Uterus (tissue), 4 donors: ENCODE measurements around the gene GSPT1. TPM values are rescaled to one million over a fixed set of nuclear protein-coding genes. Genes with fewer than 3 reads are reported as not detected.

Source experiments
- DNase-seq, 2 donors: peaks; one replicate each; pipeline ENCODE4 v3.0.0-alpha.2; 2019 to 2020
- H3K27ac ChIP-seq, 2 donors: fragments of 200-600 bp; sonication (generic); 1 replicate in 1 of 2; 2 replicates in 1 of 2; pipeline ENCODE4 v1.5.1; 2016 to 2018
- H3K27me3 ChIP-seq, 2 donors: fragments of 200-600 bp; sonication (generic); one replicate each; pipeline ENCODE4 v1.5.1; 2018 to 2019; ENCODE audit warnings: control low read depth in 1 of 2
- H3K36me3 ChIP-seq, 2 donors: fragments of 200-600 bp; sonication (generic); one replicate each; pipeline ENCODE4 v1.5.1; 2019; ENCODE audit warnings: control low read depth in 1 of 2
- H3K4me1 ChIP-seq, 2 donors: fragments of 200-600 bp; sonication (generic); one replicate each; pipeline ENCODE4 v1.5.1; 2018 to 2019; ENCODE audit warnings: control low read depth in 1 of 2
- H3K4me3 ChIP-seq, 2 donors: fragments of 200-600 bp; sonication (generic); 1 replicate in 1 of 2; 2 replicates in 1 of 2; pipeline ENCODE4 v1.5.1; 2018 to 2019; ENCODE audit warnings: mild to moderate bottlenecking in 1 of 2
- H3K9me3 ChIP-seq, 2 donors: fragments of 200-600 bp; sonication (generic); one replicate each; pipeline ENCODE4 v1.5.1; 2019; ENCODE audit warnings: control low read depth in 1 of 2
- CTCF ChIP-seq, 4 experiments: fragments of 200-600 bp in 2 of 4; fragments of 450-650 bp in 2 of 4; sonication (generic) in 2 of 4; IDR thresholded peaks; one replicate each; pipeline ENCODE4 v1.5.1; 2016 to 2019; ENCODE audit warnings: antibody characterized with exemption in 4 of 4, mild to moderate bottlenecking in 2 of 4, moderate library complexity in 1 of 4
- POLR2A ChIP-seq, 2 donors: fragments of 450-650 bp; IDR thresholded peaks; one replicate each; pipeline ENCODE4 v1.6.1; 2016; ENCODE audit warnings: antibody characterized with exemption in 2 of 2, mild to moderate bottlenecking in 1 of 2, moderate library complexity in 1 of 2
- intact Hi-C: fragments of 100-400 bp; cut with DNase I; formaldehyde crosslinking; loops from one replicate; pipeline ENCODE4 v1.15.1; 2023; ENCODE audit warnings: low total_unique reads
- total RNA-seq, 4 donors: library from RNA; depleted of rRNA in 3 of 4; stranded (reverse); fragments of >200 nt in 3 of 4; gene quantifications; one replicate each; pipeline versions ENCODE4 v1.1.0 to v1.2.4, GENCODE V29; 2014 to 2023
- donor health status: DM: yes; HTN: yes; CAD: no.

Gene GSPT1
- total RNA-seq, 4 donors from 2014 or later = 33.2 to 73.7 (median 64.7) TPM

GRCh38 chr16:11907160-11907970 lies 8.4 kb downstream of the GSPT1 start:
- no peak for DNase-seq
- Histone ChIP-seq H3K4me3 (no peak overlapping the region), H3K9me3 (no peaks in the 10 kb centered on the region), H3K36me3 (no peaks in the 10 kb centered on the region), H3K27ac (no peak overlapping the region), H3K4me1 (peaks cover 12 to 14% of the 10 kb centered on the region in 2 donors), H3K27me3 (no peaks in the 10 kb centered on the region)
- TF ChIP-seq POLR2A (IDR thresholded peaks at IDR 0.05) = no peak
- no peak for TF ChIP-seq CTCF (IDR thresholded peaks at IDR 0.05)
- intact Hi-C loops = no loop called here

- H3K4me3 ChIP-seq = no peak overlapping the region
- DNase-seq = no peak
- no peak overlapping the region for H3K27ac ChIP-seq
- no peaks in the 10 kb centered on the region for H3K27me3 ChIP-seq
- H3K9me3 ChIP-seq = no peaks in the 10 kb centered on the region
- no peaks in the 10 kb centered on the region for H3K36me3 ChIP-seq
- no peak for TF ChIP-seq CTCF (IDR thresholded peaks at IDR 0.05)
- TF ChIP-seq POLR2A (IDR thresholded peaks at IDR 0.05) = no peak
- intact Hi-C loops = no loop called here
- H3K4me1 ChIP-seq = peaks cover under 1 to 4% of the 10 kb centered on the region in 2 donors
Measured at GRCh38 chr16:11903906-11904305, 11.8 kb downstream of the GSPT1 start.

GRCh38 chr16:11901091-11901490 lies 14.7 kb downstream of the GSPT1 start:
- intact Hi-C loops = no loop called here
- Histone ChIP-seq H3K36me3 (no peaks in the 10 kb centered on the region), H3K4me1 (peaks cover 0 to 4% of the 10 kb centered on the region in 2 donors), H3K9me3 (no peaks in the 10 kb centered on the region), H3K27ac (no peak overlapping the region), H3K4me3 (no peak overlapping the region), H3K27me3 (no peaks in the 10 kb centered on the region)
- TF ChIP-seq POLR2A (IDR thresholded peaks at IDR 0.05) = no peak
- no peak for TF ChIP-seq CTCF (IDR thresholded peaks at IDR 0.05)
- no peak for DNase-seq

- no peak for DNase-seq
- Histone ChIP-seq H3K27ac (no peak overlapping the region), H3K27me3 (no peaks in the 10 kb centered on the region), H3K9me3 (no peaks in the 10 kb centered on the region), H3K4me1 (peaks cover 0 to 4% of the 10 kb centered on the region in 2 donors), H3K36me3 (no peaks in the 10 kb centered on the region), H3K4me3 (no peak overlapping the region)
- intact Hi-C loops = no loop called here
- TF ChIP-seq CTCF (IDR thresholded peaks at IDR 0.05) (no peak), POLR2A (IDR thresholded peaks at IDR 0.05) (no peak)
Measured at GRCh38 chr16:11896486-11897176, 19.1 kb downstream of the GSPT1 start.

GRCh38 chr16:11893571-11893970 lies 22.2 kb downstream of the GSPT1 start:
- no peaks in the 10 kb centered on the region for H3K9me3 ChIP-seq
- no peak for TF ChIP-seq POLR2A (IDR thresholded peaks at IDR 0.05)
- TF ChIP-seq CTCF (IDR thresholded peaks at IDR 0.05) = no peak
- no peaks in the 10 kb centered on the region for H3K27me3 ChIP-seq
- intact Hi-C loops = no loop called here
- no peak for DNase-seq
- H3K4me3 ChIP-seq = no peak overlapping the region
- no peaks in the 10 kb centered on the region for H3K36me3 ChIP-seq
- H3K4me1 ChIP-seq = no peaks in the 10 kb centered on the region
- H3K27ac ChIP-seq = no peak overlapping the region
